Left ventricle myocardium superior (tissue), 1 donor: ENCODE measurements around the gene JAML. TPM values are rescaled to one million over a fixed set of nuclear protein-coding genes. Genes with fewer than 3 reads are reported as not detected.

ENCODE experiments used
- ATAC-seq: fragments of 200-7000 bp; cut with Tn5 transposase; one replicate; pipeline ENCODE4 v1.9.1; 2020; ENCODE audit warnings: mild to moderate bottlenecking, moderate library complexity
- DNase-seq: peaks from one replicate; pipeline ENCODE4 v3.0.0-alpha.2; 2020
- intact Hi-C: fragments of 100-400 bp; cut with micrococcal nuclease; formaldehyde crosslinking; loops from one replicate; pipeline ENCODE4 v1.11.0; 2022
- total RNA-seq: library from RNA; stranded (reverse); fragmentation: NEBNext Ultra II Directional; extraction: Animal tissue kit (Norgen Biotek cat#: 25700); gene quantifications from one replicate; pipeline ENCODE4 v1.2.1, GENCODE V29; 2021
- donor health status: DM: no; HTN: yes; CAD: no; lungs with severe emphysema.

The JAML gene
- total RNA-seq, 1 donor from 2014 or later = 4.5 TPM

DNA sequence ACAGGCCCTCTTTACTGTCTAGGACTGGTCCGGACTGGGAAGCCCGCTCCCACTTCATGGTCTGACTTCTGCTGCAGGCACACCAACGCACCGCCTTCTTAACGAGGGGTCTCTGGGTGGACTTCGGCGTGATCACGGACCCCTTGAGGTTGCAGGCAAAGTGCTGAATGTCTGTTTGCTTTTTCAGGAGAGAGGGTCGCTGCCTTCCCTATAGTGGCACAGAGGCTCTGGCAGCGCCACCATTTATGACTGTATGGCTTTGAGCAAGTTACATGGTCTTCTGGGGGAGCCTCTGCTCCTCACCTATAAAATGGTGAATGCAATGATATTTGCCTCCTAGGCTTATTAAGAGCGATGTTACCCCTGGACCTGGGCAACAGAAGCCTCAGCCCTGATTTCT lies 70.8 kb downstream of the JAML start:
- intact Hi-C loops = no loop called here
- ATAC-seq = no peak
- DNase-seq = no peak

DNA sequence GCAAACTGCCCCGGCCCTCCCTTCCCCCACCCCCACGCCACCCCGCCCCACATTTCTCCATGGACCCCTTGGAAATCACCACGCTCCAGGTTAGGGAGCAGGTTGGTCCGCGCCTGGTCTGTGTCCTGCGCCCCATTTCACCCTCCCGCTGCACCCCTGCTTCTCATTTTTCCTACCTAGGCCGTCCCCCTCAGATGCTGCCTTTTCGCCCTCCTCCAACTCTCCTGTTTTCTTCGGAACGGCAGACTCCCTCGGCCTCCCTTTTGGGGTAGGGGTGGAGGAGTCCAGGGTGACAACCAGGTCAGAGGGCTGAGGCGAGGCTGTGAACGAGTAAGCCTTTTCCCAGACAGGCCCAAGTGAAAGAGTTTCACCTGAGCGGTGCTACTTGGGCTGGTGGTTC lies 71.3 kb downstream of the JAML start:
- no peak for DNase-seq

DNA sequence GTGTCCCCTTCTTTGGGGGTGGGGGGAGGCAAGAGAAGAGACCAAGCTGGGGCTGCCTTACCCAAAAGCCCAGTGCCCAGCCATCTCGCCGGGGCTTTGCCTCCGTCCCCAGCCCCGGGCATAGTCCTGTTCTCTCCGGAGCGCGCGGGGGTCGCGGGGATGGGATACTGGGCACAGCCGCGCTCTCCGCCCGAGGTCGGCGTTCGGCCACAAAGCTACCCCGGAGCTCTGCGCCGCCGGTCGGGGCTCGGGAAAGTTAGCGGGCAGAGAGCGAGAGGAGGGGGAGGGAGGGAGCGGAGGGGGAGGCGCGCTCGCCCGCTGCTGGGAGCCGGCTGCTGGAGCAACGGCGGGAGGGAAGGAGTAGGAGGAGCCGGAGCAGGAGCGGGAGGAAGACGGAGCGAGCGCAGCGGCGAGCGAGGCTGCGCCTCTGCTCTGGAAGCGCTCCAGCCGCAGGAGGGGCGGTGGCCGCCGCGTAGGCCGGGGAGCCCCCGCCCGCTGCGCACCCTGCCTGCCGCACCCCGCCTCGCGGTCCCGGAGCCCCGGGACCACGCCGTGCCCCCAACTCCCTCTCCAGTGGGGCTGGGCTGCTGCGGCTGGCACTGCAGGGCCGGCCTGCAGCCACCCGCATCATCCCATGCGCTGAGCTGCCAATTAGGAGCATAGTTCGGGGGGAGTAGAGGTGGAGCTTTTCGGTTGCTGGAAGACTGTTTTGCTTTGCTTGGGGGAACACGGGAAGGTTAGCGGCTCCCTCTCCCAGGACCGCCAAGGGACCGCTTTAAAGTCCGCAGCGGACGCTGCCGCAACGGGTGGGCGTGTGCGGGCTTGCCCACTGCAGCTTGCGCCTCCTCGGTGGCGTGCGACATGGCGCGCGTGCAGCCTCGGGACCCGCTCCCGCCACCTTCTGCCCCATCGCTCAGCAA lies 72.0 kb downstream of the JAML start, which contains the start of gene SCN4B:
TSS of gene SCN4B (minus strand) at position 272 of the 920 bp plus-strand sequence. CDS start at position 122, 150 bp downstream.
- intact Hi-C loops = no loop called here
- peak; percentile 86 for ATAC-seq
- peak; percentile 82 for DNase-seq

More for the DNA sequence above, 71.3 kb downstream of the JAML start:
- ATAC-seq = no peak
- intact Hi-C loops = no loop called here

DNA sequence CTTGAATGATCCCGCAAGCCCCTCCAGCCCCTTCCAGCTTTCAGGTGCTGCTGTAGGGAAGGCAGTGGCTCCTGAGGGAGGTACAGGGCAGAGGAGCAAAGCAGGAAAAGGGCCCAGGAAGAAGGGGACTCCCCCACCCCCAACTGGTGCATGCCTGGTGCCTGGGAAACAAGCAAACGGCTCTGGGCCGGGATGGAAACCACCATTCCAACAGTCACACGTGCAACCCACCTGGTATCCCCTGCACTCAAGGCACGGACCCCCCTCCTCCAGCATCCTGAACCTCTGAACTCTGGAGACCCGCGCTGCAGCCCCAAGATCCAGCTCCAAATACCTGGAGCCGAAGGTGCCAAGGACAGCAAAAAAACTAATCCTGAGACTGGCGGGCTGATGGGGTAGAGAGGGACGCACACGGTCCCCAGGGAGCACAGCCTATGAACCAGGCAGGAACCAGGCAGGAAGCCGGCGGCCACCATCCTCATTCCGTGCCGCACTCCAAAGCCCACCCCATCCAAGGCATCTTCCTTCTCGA lies 72.7 kb downstream of the JAML start:
- DNase-seq (no peak), ATAC-seq (peak; percentile 4)
- intact Hi-C loops = no loop called here

DNA sequence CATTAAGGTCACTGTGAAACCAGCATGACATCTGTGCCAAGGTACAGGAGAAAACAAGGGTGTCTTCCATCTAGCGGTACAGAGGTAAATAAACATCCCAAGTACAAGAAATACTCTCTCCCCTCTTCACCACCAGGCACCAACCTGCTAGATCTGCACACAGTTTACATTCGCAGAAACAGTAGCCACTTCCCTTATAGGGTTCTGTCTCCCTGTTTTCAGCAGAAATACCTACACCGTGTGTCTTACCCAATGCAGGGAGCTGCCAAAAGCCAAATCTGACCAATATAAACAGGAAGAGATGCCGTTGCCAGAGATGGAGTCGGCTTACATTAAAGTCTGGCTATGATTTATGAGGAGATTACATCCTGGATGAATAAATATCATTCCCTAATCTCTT lies 73.4 kb downstream of the JAML start:
- intact Hi-C loops = no loop called here
- no peak for ATAC-seq
- no peak for DNase-seq

DNA sequence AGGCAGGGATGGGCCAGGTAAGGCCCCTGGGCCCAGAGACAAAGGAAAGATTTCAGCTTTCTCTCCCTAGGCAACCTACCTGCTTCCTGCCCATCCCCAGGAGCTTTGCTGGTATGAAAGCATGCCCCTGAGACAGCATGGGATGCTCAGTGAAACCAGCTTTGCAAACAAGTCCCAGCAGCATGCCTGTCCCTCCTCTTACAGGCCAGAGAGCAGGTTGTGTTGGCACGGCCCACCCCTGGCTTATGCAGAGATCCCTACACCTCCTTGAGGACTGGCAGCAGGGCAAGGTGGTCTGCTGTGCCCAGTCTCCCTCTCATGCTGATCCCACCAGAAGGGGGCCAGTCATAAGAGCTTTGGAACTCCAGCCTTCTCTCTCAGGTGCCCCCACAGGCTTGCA lies 75.3 kb downstream of the JAML start:
- ATAC-seq = no peak
- DNase-seq = no peak
- intact Hi-C loops = loop anchor here (10.0 kb wide), 1 partner anchor 215 kb away; no protein-coding TSS in a partner anchor

DNA sequence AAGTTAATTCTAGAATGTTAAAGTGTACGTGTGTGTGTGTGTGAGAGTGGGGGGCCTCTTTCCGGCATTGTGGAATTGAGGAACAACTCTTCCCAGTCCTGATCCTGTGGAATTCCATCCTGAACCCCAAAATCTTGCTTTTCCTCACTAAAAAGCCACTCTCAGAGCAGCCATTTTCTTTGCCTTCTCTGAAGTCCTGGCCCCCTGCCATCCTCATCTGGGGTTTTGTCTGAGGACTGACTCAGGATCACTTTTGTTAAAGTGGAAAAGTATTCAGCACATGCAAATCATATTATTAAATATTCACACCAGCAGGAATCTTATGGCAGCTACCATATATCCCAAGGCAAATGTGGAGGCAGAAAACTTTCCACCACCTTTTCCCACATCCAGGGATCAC lies 76.0 kb downstream of the JAML start:
- ATAC-seq = no peak

DNA sequence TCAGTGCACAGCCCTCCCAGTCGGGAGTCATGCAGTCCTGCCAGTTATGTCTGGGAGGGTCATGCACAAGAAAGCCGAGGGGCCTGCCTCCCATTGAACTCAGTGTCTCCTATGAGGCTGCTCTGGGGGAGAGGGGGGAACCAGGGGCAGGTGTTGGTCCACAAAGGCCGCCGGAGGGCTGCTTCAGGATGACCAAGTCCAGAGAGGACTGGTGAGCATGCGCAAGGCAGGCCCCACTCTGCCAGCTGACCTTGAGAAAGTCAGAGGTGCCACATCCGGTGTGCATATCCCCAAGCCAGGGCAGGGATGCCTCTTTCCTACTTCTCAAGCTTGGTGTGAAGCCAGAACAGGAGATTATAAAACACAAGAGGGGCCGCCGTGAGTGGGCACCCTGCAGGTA lies 76.6 kb downstream of the JAML start:
- no peak for DNase-seq
- ATAC-seq = no peak
- intact Hi-C loops = loop anchor here (10.0 kb wide), 1 partner anchor 217 kb away; no protein-coding TSS in a partner anchor

More for the DNA sequence above, 76.0 kb downstream of the JAML start:
- intact Hi-C loops = loop anchor here (10.0 kb wide), 1 partner anchor 216 kb away; no protein-coding TSS in a partner anchor
- no peak for DNase-seq

DNA sequence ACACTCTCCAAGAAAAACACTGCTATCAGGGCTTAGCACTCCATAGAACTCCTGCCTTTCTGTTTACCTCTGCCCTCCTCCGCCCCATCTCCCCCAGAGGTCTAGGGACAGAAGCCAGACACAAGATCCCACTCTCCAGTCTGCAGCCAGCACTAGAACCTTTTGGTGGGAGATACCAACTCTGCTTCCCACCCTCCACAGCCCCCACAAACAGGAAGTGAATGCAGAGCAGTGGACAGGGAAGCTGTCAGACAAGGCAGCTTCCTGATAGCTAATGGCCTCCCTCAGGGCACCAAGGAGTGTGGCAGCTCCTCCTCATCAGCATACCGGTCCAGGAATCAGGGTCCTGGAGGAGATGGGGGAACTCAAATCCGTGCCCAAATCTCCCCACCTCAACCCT lies 77.3 kb downstream of the JAML start:
- intact Hi-C loops = loop anchor here (10.0 kb wide), 1 partner anchor 217 kb away; no protein-coding TSS in a partner anchor
- ATAC-seq (no peak), DNase-seq (no peak)

DNA sequence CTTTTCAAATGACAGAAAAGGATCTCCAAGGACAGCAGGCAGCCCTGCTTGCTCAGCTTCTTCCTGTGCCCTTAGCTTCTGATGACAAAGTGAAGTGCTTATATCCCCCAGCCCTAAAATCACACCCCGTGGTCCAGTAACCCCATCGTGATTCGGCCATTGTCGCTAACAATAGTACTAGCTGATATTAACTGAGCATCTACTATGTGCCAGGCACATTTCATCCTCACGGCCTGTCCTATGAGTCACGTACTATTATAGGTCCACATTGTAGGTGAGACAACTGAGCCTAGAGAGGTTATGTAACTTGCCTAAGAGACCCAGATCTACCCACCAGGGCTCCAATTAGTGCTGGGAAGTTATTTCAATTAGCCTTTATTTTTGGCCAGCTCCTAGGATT lies 78.3 kb downstream of the JAML start:
- no peak for ATAC-seq
- DNase-seq = no peak
- intact Hi-C loops = loop anchor here (10.0 kb wide), 1 partner anchor 218 kb away; no protein-coding TSS in a partner anchor

DNA sequence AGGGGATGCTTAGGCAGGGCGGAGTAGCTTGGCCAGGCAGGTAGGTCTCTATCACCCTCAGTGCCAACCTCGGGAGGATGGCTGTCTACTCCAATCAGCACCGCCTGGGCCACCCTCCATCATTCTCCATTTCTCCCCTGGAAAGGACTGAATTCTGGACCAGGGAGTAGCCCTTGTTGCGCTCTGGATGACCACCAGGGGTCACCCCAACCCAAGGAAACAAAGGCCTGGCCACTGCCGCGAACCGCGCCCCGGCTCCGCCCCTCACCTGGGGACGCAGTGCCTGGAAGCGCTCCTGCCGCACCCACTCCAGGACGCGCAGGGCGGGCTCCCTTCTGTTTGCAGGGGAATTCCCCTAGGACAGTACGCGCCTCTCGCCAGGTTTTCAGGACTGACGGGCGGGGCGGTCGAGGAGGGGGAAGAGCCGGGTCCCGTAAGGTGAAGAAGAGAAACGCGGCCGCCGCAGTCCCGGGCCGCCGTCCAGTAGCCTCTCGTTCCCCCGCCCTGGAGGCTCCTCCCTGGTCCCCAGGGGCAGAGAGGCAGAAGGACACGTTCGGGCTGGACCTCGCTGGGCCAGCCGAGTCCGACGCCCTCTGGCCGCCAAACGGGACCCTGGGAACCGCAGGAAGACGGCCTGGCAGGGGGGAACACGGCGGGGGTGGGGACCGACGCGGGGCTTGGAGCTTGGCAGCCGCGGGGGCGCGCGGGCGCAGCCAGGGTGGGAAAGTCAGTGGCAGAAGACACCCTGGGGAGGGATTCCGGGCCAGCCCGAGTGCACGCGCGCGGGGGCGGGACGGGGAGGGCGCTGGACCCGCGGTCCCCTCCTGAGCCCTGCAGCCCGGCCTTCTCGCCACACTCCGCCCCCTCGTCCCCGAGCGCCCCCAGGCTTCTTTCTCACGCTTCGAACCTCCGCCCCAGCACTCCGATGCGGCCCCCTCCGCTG lies 79.3 kb downstream of the JAML start:
- DNase-seq (peak; percentile 92), ATAC-seq (peak; percentile 89)
- intact Hi-C loops = loop anchor here (10.0 kb wide), 1 partner anchor 219 kb away; no protein-coding TSS in a partner anchor

DNA sequence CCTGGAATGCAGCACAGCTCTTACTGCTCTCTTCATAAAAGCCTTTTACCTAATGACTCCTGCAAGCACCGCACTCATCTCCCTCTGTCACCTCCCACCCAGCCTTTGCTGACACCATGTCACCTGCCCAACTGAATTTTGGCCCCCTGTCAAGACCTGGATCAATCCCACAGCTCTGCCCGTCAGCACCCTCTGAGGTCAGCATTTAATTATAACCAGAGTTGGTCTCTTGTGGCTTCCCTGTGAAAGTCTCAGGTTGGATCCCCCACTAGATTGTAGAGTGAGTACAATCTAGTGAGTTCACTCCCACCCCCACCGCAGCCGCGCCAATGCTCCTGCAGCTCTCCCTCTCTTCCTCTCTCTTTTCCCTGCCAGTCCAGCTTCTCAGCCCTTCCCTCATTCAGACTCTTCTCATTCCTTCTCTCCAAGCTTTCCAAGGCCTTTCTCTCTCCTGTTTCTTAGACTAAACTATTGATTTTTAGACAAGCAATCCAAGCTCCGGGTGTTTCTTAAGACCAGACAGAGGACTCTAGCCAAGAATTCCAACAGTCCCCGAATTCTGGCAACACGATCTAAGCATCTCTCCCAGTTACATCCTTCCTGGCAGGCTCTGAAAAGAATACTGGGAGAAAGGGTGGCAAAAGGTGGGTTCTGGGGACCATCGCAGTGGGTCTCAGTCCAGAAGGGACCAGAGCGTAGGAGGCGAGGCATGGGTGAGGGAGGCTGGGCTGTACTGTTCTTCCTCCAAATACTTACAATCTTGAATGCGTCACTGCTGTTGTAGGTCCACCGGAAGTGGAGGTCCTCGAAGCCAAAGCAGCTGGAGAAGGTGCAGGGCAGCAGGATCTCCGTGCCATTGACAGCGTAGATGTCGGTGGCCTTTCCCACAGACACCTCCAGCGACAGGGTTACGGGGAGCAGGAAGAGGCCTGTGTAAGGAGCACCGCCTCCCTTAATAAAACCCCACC lies 80.2 kb downstream of the JAML start:
- intact Hi-C loops = loop anchor here (10.0 kb wide), 1 partner anchor 220 kb away; no protein-coding TSS in a partner anchor
- DNase-seq (peak; percentile 58), ATAC-seq (peak; percentile 66)

Other genes with a start within 250 kb of the JAML start
- 6.0 TPM for gene IL10RA, start 238.6 kb downstream of the JAML start, total RNA-seq
- not detected for gene TMPRSS4, start 147.9 kb downstream of the JAML start, total RNA-seq
- not detected for gene SMIM35, start 138.0 kb downstream of the JAML start, total RNA-seq
- gene SCN4B, start 72.2 kb downstream of the JAML start, total RNA-seq = 11.0 TPM
- 19.6 TPM for gene SCN2B, start 48.4 kb downstream of the JAML start, total RNA-seq
- gene MPZL3, start 27.4 kb upstream of the JAML start, total RNA-seq = 2.6 TPM
- gene MPZL2, start 39.3 kb upstream of the JAML start, total RNA-seq = 11.8 TPM
- 1.1 TPM for gene CD3E, start 79.7 kb upstream of the JAML start, total RNA-seq
- gene CD3D, start 117.7 kb upstream of the JAML start, total RNA-seq = 1.6 TPM
- gene CD3G, start 119.3 kb upstream of the JAML start, total RNA-seq = 0.27 TPM
- gene UBE4A, start 134.6 kb upstream of the JAML start, total RNA-seq = 37.6 TPM
- gene ATP5MG, start 176.6 kb upstream of the JAML start, total RNA-seq = 756 TPM
- gene KMT2A, start 211.5 kb upstream of the JAML start, total RNA-seq = 21.1 TPM